ENCODE measurements around the gene OLFM4.
"Not testable (repeated sequence)": the region's sequence is repeated elsewhere in the genome, so short reads cannot be mapped to it uniquely, and the experiment has no call there.

Gene OLFM4

GRCh38 chr13:53028637-53029203 lies at the start of gene OLFM4:
OLFM4 (plus strand) TSS chr13:53028813; CDS start chr13:53028837, 24 bp downstream.
- no peak for DNase-seq

GRCh38 chr13:52978989-52979388 lies 49.6 kb upstream of the OLFM4 start:
- DNase-seq, result no peak

- no peak for DNase-seq
Measured at GRCh38 chr13:52980695-52981094, 47.9 kb upstream of the OLFM4 start.

- no peak for DNase-seq
Measured at GRCh38 chr13:52983836-52984235, 44.8 kb upstream of the OLFM4 start.

GRCh38 chr13:52984881-52985363 lies 43.7 kb upstream of the OLFM4 start:
- no peak for DNase-seq

- no peak for DNase-seq
Measured at GRCh38 chr13:52991344-52992020, 37.1 kb upstream of the OLFM4 start.

- DNase-seq, result no peak
Measured at GRCh38 chr13:52992110-52992509, 36.5 kb upstream of the OLFM4 start.

- no peak for DNase-seq
Measured at GRCh38 chr13:52994051-52994450, 34.6 kb upstream of the OLFM4 start.

- no peak for DNase-seq
Measured at GRCh38 chr13:52994865-52995264, 33.7 kb upstream of the OLFM4 start.

GRCh38 chr13:52995946-52996345 lies 32.7 kb upstream of the OLFM4 start:
- no peak for DNase-seq

- no peak for DNase-seq
Measured at GRCh38 chr13:52997951-52998876, 30.4 kb upstream of the OLFM4 start.

GRCh38 chr13:52999093-52999696 lies 29.4 kb upstream of the OLFM4 start:
- no peak for DNase-seq

- no peak for DNase-seq
Measured at GRCh38 chr13:53001444-53002225, 27.0 kb upstream of the OLFM4 start.

GRCh38 chr13:53004573-53004972 lies 24.0 kb upstream of the OLFM4 start:
- DNase-seq, result no peak

GRCh38 chr13:53005626-53006025 lies 23.0 kb upstream of the OLFM4 start:
- DNase-seq, result no peak

GRCh38 chr13:53007872-53008271 lies 20.7 kb upstream of the OLFM4 start:
- no peak for DNase-seq

- DNase-seq, result peak in 1 of 2 experiments; percentile 39
Measured at GRCh38 chr13:53010374-53011105, 18.1 kb upstream of the OLFM4 start.

- no peak for DNase-seq
Measured at GRCh38 chr13:53012707-53013106, 15.9 kb upstream of the OLFM4 start.

- no peak for DNase-seq
Measured at GRCh38 chr13:53013113-53013512, 15.5 kb upstream of the OLFM4 start.

GRCh38 chr13:53014018-53014417 lies 14.6 kb upstream of the OLFM4 start:
- not testable (repeated sequence) for DNase-seq
